Loucy (cell line): ENCODE results near the gene XPNPEP1.

ENCODE experiments used
- H2AFZ ChIP-seq: fragments of 200-600 bp; sonication (generic); 2 replicates; pipeline ENCODE4 v1.6.0; 2016; ENCODE audit warnings: antibody characterized with exemption, mild to moderate bottlenecking, low read length, moderate library complexity
- H3F3A ChIP-seq: fragments of 200-600 bp; 2 replicates; pipeline ENCODE4 v1.6.0; 2016; ENCODE audit warnings: antibody characterized with exemption, low read depth, mild to moderate bottlenecking
- H3K27me3 ChIP-seq: fragments of 200-600 bp; sonication (generic); 2 replicates; pipeline ENCODE4 v1.6.1; 2014; ENCODE audit warnings: low read length, mild to moderate bottlenecking; ENCODE audit not compliant: insufficient read depth, poor library complexity, severe bottlenecking
- H3K36me3 ChIP-seq: fragments of 200-600 bp; sonication (generic); 2 replicates; pipeline ENCODE4 v1.6.1; 2016; ENCODE audit warnings: low read length; ENCODE audit not compliant: insufficient read depth
- H3K4me1 ChIP-seq: fragments of 200-600 bp; sonication (generic); 2 replicates; pipeline ENCODE4 v1.5.1; 2014; ENCODE audit warnings: low read length, mild to moderate bottlenecking; ENCODE audit not compliant: insufficient read depth, poor library complexity, severe bottlenecking
- H3K4me2 ChIP-seq: fragments of 200-600 bp; sonication (generic); 2 replicates; pipeline ENCODE4 v1.6.0; 2014; ENCODE audit warnings: antibody characterized with exemption, low read length, low read depth, mild to moderate bottlenecking; ENCODE audit not compliant: poor library complexity, severe bottlenecking
- H3K4me3 ChIP-seq: fragments of 200-600 bp; sonication (generic); 2 replicates; pipeline ENCODE4 v1.5.1; 2014; ENCODE audit warnings: low read length, mild to moderate bottlenecking, mixed read lengths; ENCODE audit not compliant: poor library complexity, severe bottlenecking
- H3K79me2 ChIP-seq: fragments of 200-600 bp; sonication (generic); 2 replicates; pipeline ENCODE4 v1.6.1; 2014; ENCODE audit warnings: low read length; ENCODE audit not compliant: insufficient read depth
- H3K9ac ChIP-seq: fragments of 200-600 bp; sonication (generic); 2 replicates; pipeline ENCODE4 v1.6.0; 2014; ENCODE audit warnings: mild to moderate bottlenecking, low read depth, low read length, moderate library complexity; ENCODE audit not compliant: poor library complexity, severe bottlenecking
- H3K9me2 ChIP-seq: fragments of 200-600 bp; sonication (generic); replicated peaks from 2 replicates; pipeline ENCODE4 v1.6.1; 2016; ENCODE audit warnings: low read depth, low read length, mixed read lengths
- H3K9me3 ChIP-seq: fragments of 200-600 bp; sonication (generic); 2 replicates; pipeline ENCODE4 v1.6.1; 2014; ENCODE audit warnings: mild to moderate bottlenecking, antibody characterized with exemption, low read length, low read depth; ENCODE audit not compliant: insufficient read depth
- H4K20me1 ChIP-seq: fragments of 200-600 bp; sonication (generic); 2 replicates; pipeline ENCODE4 v1.6.0; 2014; ENCODE audit warnings: antibody characterized with exemption, low read length, mild to moderate bottlenecking; ENCODE audit not compliant: insufficient read depth, poor library complexity, severe bottlenecking
- EZH2phosphoT487 ChIP-seq: fragments of 200-600 bp; IDR thresholded peaks from 2 replicates; pipeline ENCODE4 v1.6.1; 2018; ENCODE audit warnings: antibody characterized with exemption, mild to moderate bottlenecking, moderate library complexity, borderline replicate concordance
- TF ChIP-seq, protein P1 (sequence below): fragments of 200-600 bp; sonication (generic); conservative IDR thresholded peaks from 2 replicates; pipeline ENCODE4 v1.5.1; 2014; ENCODE audit warnings: mild to moderate bottlenecking, antibody characterized with exemption, low read length

XPNPEP1 gene

DNA sequence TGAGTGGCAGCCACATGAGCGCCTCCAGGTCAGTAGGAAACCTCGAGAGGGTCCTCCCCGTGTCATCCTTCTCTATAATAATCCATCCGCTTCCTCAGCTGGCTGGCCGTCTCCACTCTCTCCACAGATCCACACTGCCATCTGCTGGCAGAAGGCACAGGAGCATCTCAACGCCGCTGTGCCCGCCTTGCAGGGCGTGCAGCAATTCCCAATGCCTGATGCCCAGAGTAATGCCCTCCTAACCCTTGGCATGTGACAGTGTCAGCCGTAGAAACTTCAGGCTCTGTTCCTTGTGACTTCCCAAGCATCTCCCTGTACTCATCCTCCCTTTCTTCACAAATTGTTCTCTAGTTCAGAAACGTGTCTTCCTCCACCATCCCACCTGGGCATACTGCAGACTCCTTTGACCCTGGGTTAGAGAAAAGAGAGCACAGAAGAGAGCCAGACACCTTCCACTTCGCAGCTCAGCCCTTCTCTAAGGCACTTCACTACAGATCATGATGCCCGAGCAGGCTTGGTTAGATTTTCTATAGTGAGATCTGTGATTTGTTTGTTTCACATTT, 70.8 kb downstream of the XPNPEP1 start:
- no peaks in the 10 kb centered on the region for H3K79me2 ChIP-seq

GRCh38 chr10:109851616-109852474, 71.5 kb downstream of the XPNPEP1 start:
- Histone ChIP-seq H3K27me3 (no peaks in the 10 kb centered on the region), H3K9me3 (no peaks in the 10 kb centered on the region), H3K9me2 (no peaks in the 10 kb centered on the region), H3F3A (no peaks in the 10 kb centered on the region), H4K20me1 (no peaks in the 10 kb centered on the region), H3K4me2 (peak overlapping the region; percentile 7), H3K79me2 (no peaks in the 10 kb centered on the region), H2AFZ (no peak overlapping the region), H3K9ac (no peak overlapping the region), H3K4me3 (no peak overlapping the region), H3K4me1 (no peaks in the 10 kb centered on the region), H3K36me3 (no peaks in the 10 kb centered on the region)
- TF ChIP-seq, protein P1, sequence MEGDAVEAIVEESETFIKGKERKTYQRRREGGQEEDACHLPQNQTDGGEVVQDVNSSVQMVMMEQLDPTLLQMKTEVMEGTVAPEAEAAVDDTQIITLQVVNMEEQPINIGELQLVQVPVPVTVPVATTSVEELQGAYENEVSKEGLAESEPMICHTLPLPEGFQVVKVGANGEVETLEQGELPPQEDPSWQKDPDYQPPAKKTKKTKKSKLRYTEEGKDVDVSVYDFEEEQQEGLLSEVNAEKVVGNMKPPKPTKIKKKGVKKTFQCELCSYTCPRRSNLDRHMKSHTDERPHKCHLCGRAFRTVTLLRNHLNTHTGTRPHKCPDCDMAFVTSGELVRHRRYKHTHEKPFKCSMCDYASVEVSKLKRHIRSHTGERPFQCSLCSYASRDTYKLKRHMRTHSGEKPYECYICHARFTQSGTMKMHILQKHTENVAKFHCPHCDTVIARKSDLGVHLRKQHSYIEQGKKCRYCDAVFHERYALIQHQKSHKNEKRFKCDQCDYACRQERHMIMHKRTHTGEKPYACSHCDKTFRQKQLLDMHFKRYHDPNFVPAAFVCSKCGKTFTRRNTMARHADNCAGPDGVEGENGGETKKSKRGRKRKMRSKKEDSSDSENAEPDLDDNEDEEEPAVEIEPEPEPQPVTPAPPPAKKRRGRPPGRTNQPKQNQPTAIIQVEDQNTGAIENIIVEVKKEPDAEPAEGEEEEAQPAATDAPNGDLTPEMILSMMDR: no peak
- no peak for TF ChIP-seq EZH2phosphoT487

More for the DNA sequence above, 70.8 kb downstream of the XPNPEP1 start:
- Histone ChIP-seq H2AFZ (peak overlapping the region; percentile 67), H3K27me3 (no peaks in the 10 kb centered on the region), H3K4me2 (peak overlapping the region; percentile 7), H3K36me3 (no peaks in the 10 kb centered on the region), H4K20me1 (no peaks in the 10 kb centered on the region), H3F3A (no peaks in the 10 kb centered on the region), H3K9me2 (no peaks in the 10 kb centered on the region), H3K4me1 (no peaks in the 10 kb centered on the region), H3K9ac (no peak overlapping the region), H3K4me3 (no peak overlapping the region), H3K9me3 (no peaks in the 10 kb centered on the region)
- TF ChIP-seq, protein P1: peak; percentile 95
- TF ChIP-seq EZH2phosphoT487: no peak

DNA sequence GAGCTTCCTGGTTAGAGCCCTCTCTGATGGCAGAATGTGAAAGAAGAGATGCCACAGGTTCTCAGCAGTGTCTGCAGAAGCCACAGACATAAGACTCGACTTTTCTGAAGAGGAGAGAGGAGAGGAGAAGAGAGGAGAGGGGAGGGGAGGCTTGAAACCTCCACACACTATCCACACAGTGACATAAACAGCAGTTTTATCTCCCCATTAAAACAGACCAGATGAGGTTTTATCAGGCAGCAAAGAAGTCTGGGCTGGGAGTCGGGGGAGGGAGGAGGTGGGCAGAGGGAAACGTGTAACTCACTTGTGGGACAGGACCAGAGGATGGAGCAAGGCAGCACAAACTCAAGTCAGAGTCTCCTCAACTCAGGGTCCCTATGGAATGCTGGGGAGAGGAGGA, 76.5 kb downstream of the XPNPEP1 start:
- H3K4me1 ChIP-seq: no peaks in the 10 kb centered on the region
- no peaks in the 10 kb centered on the region for H3K36me3 ChIP-seq
- H3K9me2 ChIP-seq: no peaks in the 10 kb centered on the region
- H3K79me2 ChIP-seq: no peaks in the 10 kb centered on the region
- H3K4me3 ChIP-seq: no peak overlapping the region
- H3K9ac ChIP-seq: no peak overlapping the region
- H3K27me3 ChIP-seq: no peaks in the 10 kb centered on the region
- H3F3A ChIP-seq: no peaks in the 10 kb centered on the region
- no peak overlapping the region for H3K4me2 ChIP-seq
- H3K9me3 ChIP-seq: no peaks in the 10 kb centered on the region
- no peak for TF ChIP-seq EZH2phosphoT487
- TF ChIP-seq, protein P1: no peak
- no peak overlapping the region for H2AFZ ChIP-seq
- H4K20me1 ChIP-seq: no peaks in the 10 kb centered on the region
